SK-N-SH (cell line): Measurements from ENCODE around the gene CFAP100. TPM values are rescaled to one million over a fixed set of nuclear protein-coding genes. Genes with fewer than 3 reads are reported as not detected.

Experiments
- CTCF ChIA-PET: fragments of 300-600, 350-600 bp; formaldehyde crosslinking; extraction: SDS; loops from one replicate; lab custom pipeline; 2021; lab: Yijun Ruan, JAX
- POLR2A ChIA-PET: fragments of 350-600 bp; sonication (Branson Sonifier 250); formaldehyde crosslinking; extraction: SDS; loops from one replicate; lab custom pipeline; 2020; ENCODE audit warnings: antibody characterized with exemption, inconsistent platforms; lab: Yijun Ruan, JAX
- DNase-seq: peaks from one replicate; pipeline ENCODE4 v3.0.0; 2012
- H2AFZ ChIP-seq: fragments of 200-600 bp; sonication (generic); 2 replicates; pipeline ENCODE4 v1.8.1; 2016; ENCODE audit warnings: antibody characterized with exemption, mild to moderate bottlenecking, low read depth
- H3F3A ChIP-seq: fragments of 200-600 bp; sonication (generic); replicated peaks from 2 replicates; pipeline ENCODE3; 2016; ENCODE audit warnings: antibody characterized with exemption, mild to moderate bottlenecking; ENCODE audit not compliant: insufficient read depth
- H3K27ac ChIP-seq, 2 experiments: fragments of 200-500 bp in 1 of 2; fragments of 200-600 bp in 1 of 2; sonication (Bioruptor generic) in 1 of 2; sonication (generic), shearing (Covaris generic) in 1 of 2; 2 replicates each; pipeline versions ENCODE4 v1.5.1 to v1.6.1; 2014 to 2016; ENCODE audit warnings: low read depth in 2 of 2, inconsistent platforms in 1 of 2, low read length in 1 of 2, mild to moderate bottlenecking in 1 of 2, mixed read lengths in 1 of 2
- H3K27me3 ChIP-seq: fragments of 200-600 bp; sonication (generic), shearing (Covaris generic); 2 replicates; pipeline ENCODE4 v1.6.1; 2016; ENCODE audit warnings: mixed run types; ENCODE audit not compliant: insufficient read depth
- H3K36me3 ChIP-seq, 2 experiments: fragments of 200-500 bp in 1 of 2; fragments of 200-600 bp in 1 of 2; sonication (Bioruptor generic) in 1 of 2; sonication (generic) in 1 of 2; replicated peaks in 1 of 2; 2 replicates each; pipeline versions ENCODE3 to v1.5.1; 2014 to 2016; ENCODE audit warnings: low read length in 1 of 2, mild to moderate bottlenecking in 1 of 2; ENCODE audit not compliant: insufficient read depth in 2 of 2, control insufficient read depth in 1 of 2
- H3K4me1 ChIP-seq, 2 experiments: fragments of 200-500 bp in 1 of 2; fragments of 200-600 bp in 1 of 2; sonication (Bioruptor generic) in 1 of 2; sonication (generic), shearing (Covaris generic) in 1 of 2; 2 replicates each; pipeline versions ENCODE4 v1.5.1 to v1.6.1; 2014 to 2016; ENCODE audit warnings: low read depth in 1 of 2, low read length in 1 of 2, mixed run types in 1 of 2; ENCODE audit not compliant: insufficient read depth in 2 of 2, control insufficient read depth in 1 of 2
- H3K4me2 ChIP-seq: fragments of 200-600 bp; sonication (generic), shearing (Covaris generic); 2 replicates; pipeline ENCODE4 v1.6.1; 2017; ENCODE audit warnings: mixed run types
- H3K4me3 ChIP-seq, 2 experiments: fragments of 200-500 bp in 1 of 2; fragments of 200-600 bp in 1 of 2; sonication (Bioruptor generic) in 1 of 2; sonication (generic), shearing (Covaris generic) in 1 of 2; 2 replicates each; pipeline versions ENCODE4 v1.5.1 to v1.8.1; 2014 to 2016; ENCODE audit warnings: low read depth in 2 of 2, inconsistent platforms in 1 of 2, low read length in 1 of 2, mild to moderate bottlenecking in 1 of 2, mixed read lengths in 1 of 2, moderate library complexity in 1 of 2
- H3K79me2 ChIP-seq: fragments of 200-600 bp; sonication (generic); 2 replicates; pipeline ENCODE4 v1.8.1; 2017; ENCODE audit warnings: mild to moderate bottlenecking; ENCODE audit not compliant: insufficient read depth
- H3K9ac ChIP-seq: fragments of 200-600 bp; sonication (generic); 2 replicates; pipeline ENCODE4 v1.6.1; 2017; ENCODE audit warnings: mixed run types
- H3K9me2 ChIP-seq: fragments of 200-600 bp; sonication (generic); 2 replicates; pipeline ENCODE4 v1.6.1; 2017; ENCODE audit warnings: mixed run types
- H3K9me3 ChIP-seq: fragments of 200-600 bp; sonication (generic); 2 replicates; pipeline ENCODE4 v1.6.1; 2017; ENCODE audit warnings: mixed run types, mild to moderate bottlenecking, moderate library complexity
- H4K20me1 ChIP-seq: fragments of 200-600 bp; sonication (generic); 2 replicates; pipeline ENCODE4 v1.6.1; 2017; ENCODE audit warnings: mild to moderate bottlenecking, mixed run types; ENCODE audit not compliant: insufficient read depth
- ELF1 ChIP-seq: IDR thresholded peaks from 2 replicates; pipeline ENCODE4 v1.4.0; 2012
- EP300 ChIP-seq, 2 experiments: IDR thresholded peaks; 2 replicates each; pipeline versions ENCODE4 v1.4.0 to v1.6.1; 2012; ENCODE audit warnings: borderline replicate concordance in 1 of 2, low read depth in 1 of 2, low read length in 1 of 2
- EZH2phosphoT487 ChIP-seq: fragments of 200-600 bp; sonication (generic); IDR thresholded peaks from 2 replicates; pipeline ENCODE4 v1.6.1; 2017; ENCODE audit warnings: low read depth, mixed run types, mild to moderate bottlenecking, antibody characterized with exemption, moderate library complexity, borderline replicate concordance
- FOSL2 ChIP-seq: IDR thresholded peaks from 2 replicates; pipeline ENCODE4 v1.4.0; 2012; ENCODE audit warnings: low read depth, mild to moderate bottlenecking, moderate library complexity, borderline replicate concordance
- FOXJ3 ChIP-seq: sonication (generic); formaldehyde crosslinking; IDR thresholded peaks from 2 replicates; pipeline ENCODE4 v1.5.1; 2020; ENCODE audit warnings: mild to moderate bottlenecking, missing genetic modification reagents
- FOXM1 ChIP-seq: IDR thresholded peaks from 2 replicates; pipeline ENCODE4 v1.4.0; 2012; ENCODE audit warnings: low read depth, mild to moderate bottlenecking
- GABPA ChIP-seq: IDR thresholded peaks from 2 replicates; pipeline ENCODE4 v1.4.0; 2012; ENCODE audit warnings: low read depth, mild to moderate bottlenecking
- GATA2 ChIP-seq: sonication (generic); formaldehyde crosslinking; IDR thresholded peaks from 2 replicates; pipeline ENCODE4 v1.5.0; 2020; ENCODE audit warnings: mild to moderate bottlenecking, missing genetic modification reagents
- MAX ChIP-seq: IDR thresholded peaks from 2 replicates; pipeline ENCODE4 v1.4.0; 2012; ENCODE audit warnings: low read depth
- MEF2A ChIP-seq: IDR thresholded peaks from 2 replicates; pipeline ENCODE4 v1.4.0; 2012; ENCODE audit warnings: low read depth, borderline replicate concordance
- MXI1 ChIP-seq: IDR thresholded peaks from 2 replicates; pipeline ENCODE4 v1.6.1; 2012; ENCODE audit warnings: mild to moderate bottlenecking, low read depth, low read length, improper control_type of control experiment
- NFIC ChIP-seq: IDR thresholded peaks from 2 replicates; pipeline ENCODE4 v1.4.0; 2012; ENCODE audit warnings: borderline replicate concordance
- NRF1 ChIP-seq: IDR thresholded peaks from 2 replicates; pipeline ENCODE4 v1.6.1; 2012; ENCODE audit warnings: low read depth, mild to moderate bottlenecking, low read length
- PBX3 ChIP-seq: IDR thresholded peaks from 2 replicates; pipeline ENCODE4; 2012
- RAD21 ChIP-seq: IDR thresholded peaks from 2 replicates; pipeline ENCODE4 v1.6.1; 2012; ENCODE audit warnings: mild to moderate bottlenecking, low read length
- RFX5 ChIP-seq: IDR thresholded peaks from 2 replicates; pipeline ENCODE4 v1.6.1; 2012; ENCODE audit warnings: mild to moderate bottlenecking, improper control_type of control experiment, low read length
- RXRA ChIP-seq: IDR thresholded peaks from 2 replicates; pipeline ENCODE4 v1.4.0; 2012; ENCODE audit warnings: low read depth, mild to moderate bottlenecking, borderline replicate concordance
- SIN3A ChIP-seq: IDR thresholded peaks from 2 replicates; pipeline ENCODE4 v1.6.1; 2012; ENCODE audit warnings: low read depth, mild to moderate bottlenecking, low read length, moderate library complexity, borderline replicate concordance
- SMC3 ChIP-seq: IDR thresholded peaks from 2 replicates; pipeline ENCODE4 v1.6.1; 2012; ENCODE audit warnings: low read depth, low read length, improper control_type of control experiment
- TAF1 ChIP-seq: IDR thresholded peaks from 2 replicates; pipeline ENCODE4 v1.6.1; 2012; ENCODE audit warnings: low read depth, mild to moderate bottlenecking, low read length, moderate library complexity, borderline replicate concordance
- TCF12 ChIP-seq: IDR thresholded peaks from 2 replicates; pipeline ENCODE4 v1.4.0; 2012
- USF1 ChIP-seq: IDR thresholded peaks from 2 replicates; pipeline ENCODE4 v1.4.0; 2012; ENCODE audit warnings: low read depth, borderline replicate concordance
- ZBTB33 ChIP-seq: IDR thresholded peaks from 2 replicates; pipeline ENCODE4 v1.4.0; 2012; ENCODE audit warnings: low read depth, borderline replicate concordance
- WGBS: methylation state at CpG from one replicate; pipeline ENCODE4 v1.1.6; 2017; ENCODE audit warnings: low lambda C conversion rate; 5-methylcytosine and 5-hydroxymethylcytosine counted together
- polyA plus RNA-seq, 3 experiments: library from polyadenylated mRNA; depleted of rRNA; stranded (reverse); fragments of >200 nt; gene quantifications; 2 replicates each; pipeline ENCODE4 v1.2.3, GENCODE V29; 2012

CFAP100 gene
- polyA plus RNA-seq, 1 of the 3 experiments (the other 2 are of a cell fraction), result not detected

- H3K79me2 ChIP-seq, result peaks cover 8% of the 10 kb centered on the region; the same call in 1 of the 2 replicates
- CTCF ChIA-PET, result no interaction called here
- TF ChIP-seq ELF1 (no peak), EZH2phosphoT487 (no peak), MAX (no peak), RXRA (no peak), TAF1 (no peak), GATA2 (CRISPR knock-in tag) (no peak), FOXM1 (no peak)
Observed at GRCh38 chr3:126454025-126454424, 59.3 kb downstream of the CFAP100 start.

GRCh38 chr3:126454437-126455198 is 59.9 kb downstream of the CFAP100 start:
- 96% methylated on average over 6 of the region's 6 CpGs for WGBS
- Histone ChIP-seq H3F3A (no peaks in the 10 kb centered on the region), H4K20me1 (peaks cover 24% of the 10 kb centered on the region), H3K79me2 (peaks cover 8% of the 10 kb centered on the region; the same call in 1 of the 2 replicates), H3K9me3 (no peaks in the 10 kb centered on the region), H3K27ac (no peak overlapping the region), H3K36me3 (peaks cover 50 to 75% of the 10 kb centered on the region in 2 experiments), H3K9ac (no peak overlapping the region), H3K9me2 (no peaks in the 10 kb centered on the region), H3K27me3 (no peaks in the 10 kb centered on the region), H3K4me3 (no peak overlapping the region), H3K4me2 (no peak overlapping the region), H3K4me1 (peaks cover 0 to 2% of the 10 kb centered on the region in 2 experiments; a peak in 1 of 4 replicates), H2AFZ (no peak overlapping the region)
- CTCF ChIA-PET, result interaction anchor here (1.3 kb wide), 1 partner anchor 1120 kb away, joined by 4 read pairs; no protein-coding TSS in a partner anchor
- POLR2A ChIA-PET, result no interaction called here
- no peak for TF ChIP-seq NRF1
- TF ChIP-seq RFX5, result no peak
- no peak for TF ChIP-seq EZH2phosphoT487
- TF ChIP-seq FOXM1, result no peak
- TF ChIP-seq RAD21, result no peak
- no peak for TF ChIP-seq SIN3A
- no peak for TF ChIP-seq USF1
- TF ChIP-seq EP300 (IDR thresholded peaks at IDR 0.05; ENCODE audit: borderline replicate concordance in 1 of 2, low read depth in 1 of 2, low read length in 1 of 2), result no peak
- no peak for TF ChIP-seq PBX3
- TF ChIP-seq FOXJ3 (CRISPR knock-in tag), result no peak
- TF ChIP-seq FOSL2, result no peak
- no peak for TF ChIP-seq MXI1
- TF ChIP-seq TCF12, result no peak
- no peak for TF ChIP-seq ZBTB33
- no peak for TF ChIP-seq MEF2A
- TF ChIP-seq SMC3, result no peak
- TF ChIP-seq NFIC, result no peak
- TF ChIP-seq GABPA, result no peak
- TF ChIP-seq GATA2 (CRISPR knock-in tag), result no peak
- no peak for DNase-seq

More at GRCh38 chr3:126454025-126454424, 59.3 kb downstream of the CFAP100 start:
- no peaks in the 10 kb centered on the region for H3F3A ChIP-seq
- no peaks in the 10 kb centered on the region for H3K9me2 ChIP-seq
- no peaks in the 10 kb centered on the region for H3K9me3 ChIP-seq
- H2AFZ ChIP-seq, result no peak overlapping the region
- POLR2A ChIA-PET, result no interaction called here
- no peak overlapping the region for H3K4me2 ChIP-seq
- H3K27ac ChIP-seq, result no peak overlapping the region
- H3K9ac ChIP-seq, result no peak overlapping the region
- peaks cover 46 to 70% of the 10 kb centered on the region in 2 experiments for H3K36me3 ChIP-seq
- no peak overlapping the region for H3K4me3 ChIP-seq
- no peak for DNase-seq
- 84% methylated on average over 1 of the region's 1 CpG for WGBS
- H3K4me1 ChIP-seq, result peaks cover 0 to 2% of the 10 kb centered on the region in 2 experiments; a peak in 1 of 4 replicates
- H3K27me3 ChIP-seq, result no peaks in the 10 kb centered on the region
- peaks cover 18% of the 10 kb centered on the region for H4K20me1 ChIP-seq
